OCI-LY1 (cell line): ENCODE measurements around the gene CHRNB1.

Source experiments
- EZH2 ChIP-seq: fragments of 200-600 bp; sonication (generic), shearing (Covaris generic); IDR thresholded peaks from 2 replicates; pipeline ENCODE4 v1.8.0; 2017; ENCODE audit warnings: borderline replicate concordance, mixed run types, mild to moderate bottlenecking, antibody characterized with exemption, low read length, moderate library complexity, mixed read lengths
- TF ChIP-seq, protein P1 (sequence below): fragments of 200-600 bp; sonication (generic), shearing (Covaris generic); IDR thresholded peaks from 2 replicates; pipeline ENCODE4 v1.5.1; 2017; ENCODE audit warnings: mild to moderate bottlenecking, antibody characterized with exemption, low read length, moderate library complexity, mixed read lengths

- no peak for TF ChIP-seq EZH2
- TF ChIP-seq, protein P1, sequence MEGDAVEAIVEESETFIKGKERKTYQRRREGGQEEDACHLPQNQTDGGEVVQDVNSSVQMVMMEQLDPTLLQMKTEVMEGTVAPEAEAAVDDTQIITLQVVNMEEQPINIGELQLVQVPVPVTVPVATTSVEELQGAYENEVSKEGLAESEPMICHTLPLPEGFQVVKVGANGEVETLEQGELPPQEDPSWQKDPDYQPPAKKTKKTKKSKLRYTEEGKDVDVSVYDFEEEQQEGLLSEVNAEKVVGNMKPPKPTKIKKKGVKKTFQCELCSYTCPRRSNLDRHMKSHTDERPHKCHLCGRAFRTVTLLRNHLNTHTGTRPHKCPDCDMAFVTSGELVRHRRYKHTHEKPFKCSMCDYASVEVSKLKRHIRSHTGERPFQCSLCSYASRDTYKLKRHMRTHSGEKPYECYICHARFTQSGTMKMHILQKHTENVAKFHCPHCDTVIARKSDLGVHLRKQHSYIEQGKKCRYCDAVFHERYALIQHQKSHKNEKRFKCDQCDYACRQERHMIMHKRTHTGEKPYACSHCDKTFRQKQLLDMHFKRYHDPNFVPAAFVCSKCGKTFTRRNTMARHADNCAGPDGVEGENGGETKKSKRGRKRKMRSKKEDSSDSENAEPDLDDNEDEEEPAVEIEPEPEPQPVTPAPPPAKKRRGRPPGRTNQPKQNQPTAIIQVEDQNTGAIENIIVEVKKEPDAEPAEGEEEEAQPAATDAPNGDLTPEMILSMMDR: no peak
Measured at GRCh38 chr17:7437369-7437863, 7.4 kb upstream of the CHRNB1 start.
